NCI-H2196 treated with DMSO at 0.1 percent for 48 hours (cell line): ENCODE results near the gene MED13L.
"Not testable (repeated sequence)": the region's sequence is repeated elsewhere in the genome, so short reads cannot be mapped to it uniquely, and the experiment has no call there.

ENCODE experiments used
- DNase-seq: peaks from one replicate; lab custom pipeline; 2025; ENCODE audit not compliant: unreplicated experiment; lab: John Stamatoyannopoulos, UW

Gene MED13L

DNA sequence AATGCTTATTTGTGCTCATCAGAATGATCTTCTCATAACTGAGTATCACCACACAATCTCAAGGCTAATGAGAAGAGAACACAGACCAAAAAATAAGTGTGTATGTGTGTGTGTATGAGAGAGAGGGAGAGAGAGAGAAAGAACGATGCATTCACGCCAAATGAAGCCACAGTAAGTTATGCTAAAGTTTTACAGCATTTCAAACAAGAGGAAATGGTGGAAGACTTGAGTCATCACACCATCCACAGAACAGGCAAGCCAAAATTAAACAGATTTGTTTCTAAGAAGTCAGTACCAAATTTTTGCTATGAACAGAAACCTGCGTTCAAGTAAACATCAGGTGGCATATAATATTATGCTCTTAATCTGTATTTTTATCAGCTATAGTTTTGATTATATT, 141.2 kb downstream of the MED13L start:
- DNase-seq = no peak

DNA sequence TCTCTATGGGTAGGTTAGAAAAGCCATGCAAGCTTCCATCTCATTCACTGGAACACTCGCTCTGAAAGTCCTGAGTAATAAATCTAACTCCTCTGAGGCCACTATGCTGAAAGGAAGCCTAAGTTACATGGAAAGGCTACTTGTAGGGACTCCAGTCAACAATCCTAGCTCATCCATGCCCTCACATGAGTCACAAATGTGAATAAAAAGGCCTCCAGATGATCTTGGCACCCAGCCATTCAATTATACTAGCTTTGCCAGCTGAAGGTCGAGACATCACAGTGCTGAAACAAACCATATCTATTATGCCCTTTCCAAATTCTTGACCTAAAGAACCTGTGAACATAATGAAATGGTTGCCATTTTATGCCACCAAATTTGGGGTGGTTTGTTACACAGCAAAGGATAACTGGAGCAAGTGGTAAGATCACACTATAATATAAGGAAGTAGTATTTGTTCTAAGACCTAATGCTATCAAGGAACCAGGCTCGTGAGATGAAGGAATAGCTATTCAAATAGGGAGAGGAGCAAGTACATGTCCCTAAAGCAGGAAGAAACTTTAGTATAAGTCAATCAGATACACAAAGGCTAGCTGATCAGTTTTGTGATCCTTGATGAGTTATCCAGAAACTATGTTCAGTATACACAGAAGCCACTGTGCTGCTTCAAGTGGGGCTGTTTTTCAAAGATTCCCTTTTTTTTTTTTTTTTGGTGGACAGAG, 142.1 kb downstream of the MED13L start:
- peak; percentile 61 for DNase-seq

GRCh38 chr12:116133636-116134214, 143.8 kb downstream of the MED13L start:
- DNase-seq = no peak

GRCh38 chr12:116133149-116133548, 144.3 kb downstream of the MED13L start:
- DNase-seq = no peak

- not testable (repeated sequence) for DNase-seq
Observed at GRCh38 chr12:116131987-116132386, 145.5 kb downstream of the MED13L start.

- no peak for DNase-seq
Observed at GRCh38 chr12:116131176-116131575, 146.3 kb downstream of the MED13L start.

DNA sequence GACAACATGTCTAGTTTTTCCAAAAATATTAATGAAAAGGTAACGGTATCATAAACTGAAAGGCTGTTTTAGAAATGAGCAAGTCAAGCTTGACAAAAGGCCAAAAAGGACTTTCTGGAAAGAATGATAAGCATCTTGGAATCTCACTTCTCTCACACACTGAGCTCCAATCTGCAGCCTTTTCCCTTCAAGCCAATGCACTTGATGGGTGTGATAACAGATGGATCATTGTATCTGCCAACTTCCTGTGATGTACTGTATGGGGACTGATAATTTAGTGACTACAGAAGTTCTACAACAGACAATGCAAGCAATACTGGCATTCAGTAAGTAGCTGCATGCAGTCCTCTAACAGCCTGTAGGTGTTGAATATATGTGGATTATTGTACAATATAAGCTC, 147.1 kb downstream of the MED13L start:
- DNase-seq = no peak

- DNase-seq = no peak
Observed at GRCh38 chr12:116128779-116129178, 148.7 kb downstream of the MED13L start.

GRCh38 chr12:116127859-116128258, 149.6 kb downstream of the MED13L start:
- DNase-seq = no peak

DNA sequence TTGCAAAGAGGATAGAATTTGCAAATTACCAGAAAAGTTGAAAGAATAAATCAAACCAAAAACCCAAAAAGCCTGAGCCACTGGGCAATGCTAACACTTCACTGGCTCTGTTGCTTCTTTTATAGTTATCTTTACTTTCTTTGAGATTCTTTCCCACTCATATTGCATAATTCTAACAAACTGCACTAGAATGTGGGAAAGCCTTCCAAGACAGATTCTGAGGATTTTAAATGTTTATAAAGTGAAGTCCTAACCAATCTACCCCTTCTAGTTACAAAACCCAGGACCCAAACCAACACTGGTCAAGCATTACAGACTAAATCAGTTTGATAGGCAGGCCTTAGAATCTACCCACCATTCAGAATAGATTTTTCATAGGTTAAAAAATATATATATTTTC, 150.9 kb downstream of the MED13L start:
- no peak for DNase-seq

- DNase-seq = no peak
Observed at GRCh38 chr12:116125956-116126566, 151.4 kb downstream of the MED13L start.

- DNase-seq = no peak
Observed at GRCh38 chr12:116125084-116125483, 152.4 kb downstream of the MED13L start.

GRCh38 chr12:116123451-116124258, 153.8 kb downstream of the MED13L start:
- peak; percentile 33 for DNase-seq

GRCh38 chr12:116122628-116123027, 154.9 kb downstream of the MED13L start:
- no peak for DNase-seq

DNA sequence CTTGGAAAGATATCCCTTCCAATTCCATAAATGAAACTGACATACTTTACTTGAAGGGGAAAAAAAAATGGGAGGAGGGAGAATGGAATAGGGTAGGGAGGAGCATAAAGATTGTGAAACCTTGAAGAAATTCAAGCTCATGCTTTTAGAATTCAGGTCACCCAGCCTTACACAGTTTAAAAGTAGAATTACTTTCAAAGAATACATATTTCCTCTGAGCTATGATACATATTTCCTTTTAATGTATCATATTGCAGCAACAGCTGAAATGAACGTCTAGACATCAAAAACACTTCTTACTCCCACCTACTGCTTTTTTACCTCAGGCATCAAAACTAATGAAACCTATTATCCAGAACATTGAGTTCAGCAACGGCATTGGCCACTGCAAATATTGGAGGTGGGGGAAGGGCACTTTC, 156.0 kb downstream of the MED13L start:
- DNase-seq = no peak

DNA sequence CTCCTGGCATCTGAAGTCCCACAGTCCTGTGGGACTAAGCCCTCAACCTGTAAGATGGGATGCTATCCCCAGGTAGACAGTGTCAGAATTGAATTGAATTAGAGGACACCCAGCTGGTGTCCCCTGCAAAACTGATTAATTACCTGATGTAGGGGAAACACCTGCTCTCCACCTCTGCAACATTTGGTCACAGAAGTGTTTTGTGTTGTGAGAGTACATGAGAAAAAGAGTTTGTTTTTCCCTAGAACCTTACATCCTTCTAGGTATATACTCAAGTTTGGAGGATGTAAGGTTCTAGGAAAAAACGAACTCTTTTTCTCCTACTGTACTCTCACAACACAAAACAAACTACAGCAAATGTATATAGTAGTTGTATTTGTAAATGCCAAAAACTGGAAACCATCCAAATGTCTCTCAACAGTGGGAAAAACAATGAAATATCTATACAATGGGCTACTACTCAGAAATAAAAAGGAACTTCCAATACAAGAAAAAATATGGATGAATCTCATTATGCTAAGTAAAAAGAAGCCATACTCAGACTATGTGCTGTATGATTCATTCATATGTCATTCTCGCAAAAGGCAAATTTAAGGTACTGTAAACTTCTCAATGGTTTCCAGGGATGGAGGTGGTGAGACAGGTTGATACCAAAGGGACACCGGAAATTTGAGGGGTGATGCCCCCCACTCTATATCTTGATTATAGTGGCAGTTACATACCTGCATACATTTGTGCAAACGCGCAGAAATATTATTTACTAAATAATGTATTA, 160.7 kb downstream of the MED13L start:
- no peak for DNase-seq

GRCh38 chr12:116113398-116114130, 163.9 kb downstream of the MED13L start:
- no peak for DNase-seq

- no peak for DNase-seq
Observed at GRCh38 chr12:116106870-116107269, 170.6 kb downstream of the MED13L start.

GRCh38 chr12:116104167-116104767, 173.2 kb downstream of the MED13L start:
- DNase-seq = no peak

- no peak for DNase-seq
Observed at GRCh38 chr12:116101991-116102390, 175.5 kb downstream of the MED13L start.
